ENCODE measurements around the gene NYNRIN. TPM values are rescaled to one million over a fixed set of nuclear protein-coding genes. Genes with fewer than 3 reads are reported as not detected.

The NYNRIN gene
- total RNA-seq, 2 donors from 2014 or later = 13.0 to 26.7 TPM

GRCh38 chr14:24403294-24403998 lies 4.6 kb downstream of the NYNRIN start:
- peaks cover 8% of the 10 kb centered on the region for H3K4me1 ChIP-seq
- TF ChIP-seq CTCF (IDR thresholded peaks at IDR 0.05) = no peak
- intact Hi-C loops (cut with DNase I) = no loop called here
- H3K4me3 ChIP-seq = no peak overlapping the region
- DNase-seq = no peak
- no peaks in the 10 kb centered on the region for H3K9me3 ChIP-seq
- no peaks in the 10 kb centered on the region for H3K27me3 ChIP-seq
- no peaks in the 10 kb centered on the region for H3K36me3 ChIP-seq
- no peak overlapping the region for H3K27ac ChIP-seq
- no peak overlapping the region for H3K9ac ChIP-seq (ENCODE audit: low read depth in 2 of 2, low read length in 2 of 2)

GRCh38 chr14:24404814-24405213 lies 6.0 kb downstream of the NYNRIN start:
- no peaks in the 10 kb centered on the region for H3K9me3 ChIP-seq
- no peak overlapping the region for H3K4me3 ChIP-seq
- intact Hi-C loops (cut with DNase I) = no loop called here
- no peak overlapping the region for H3K27ac ChIP-seq
- no peak for TF ChIP-seq CTCF (IDR thresholded peaks at IDR 0.05)
- H3K36me3 ChIP-seq = no peaks in the 10 kb centered on the region
- no peak overlapping the region for H3K9ac ChIP-seq (ENCODE audit: low read depth in 2 of 2, low read length in 2 of 2)
- DNase-seq = no peak
- H3K4me1 ChIP-seq = peaks cover 7% of the 10 kb centered on the region
- H3K27me3 ChIP-seq = no peaks in the 10 kb centered on the region

GRCh38 chr14:24406416-24406815 lies 7.6 kb downstream of the NYNRIN start:
- no peak for TF ChIP-seq CTCF (IDR thresholded peaks at IDR 0.05)
- no peak overlapping the region for H3K27ac ChIP-seq
- H3K9me3 ChIP-seq = no peaks in the 10 kb centered on the region
- no peaks in the 10 kb centered on the region for H3K4me1 ChIP-seq
- no peaks in the 10 kb centered on the region for H3K36me3 ChIP-seq
- no peaks in the 10 kb centered on the region for H3K27me3 ChIP-seq
- intact Hi-C loops (cut with DNase I) = no loop called here
- no peak for DNase-seq
- no peak overlapping the region for H3K4me3 ChIP-seq
- no peak overlapping the region for H3K9ac ChIP-seq (ENCODE audit: low read depth in 2 of 2, low read length in 2 of 2)

GRCh38 chr14:24407608-24408325 lies 9.0 kb downstream of the NYNRIN start:
- H3K9ac ChIP-seq (ENCODE audit: low read depth in 2 of 2, low read length in 2 of 2) = no peak overlapping the region
- intact Hi-C loops (cut with DNase I) = no loop called here
- no peaks in the 10 kb centered on the region for H3K9me3 ChIP-seq
- no peak for DNase-seq
- H3K27me3 ChIP-seq = no peaks in the 10 kb centered on the region
- H3K4me3 ChIP-seq = no peak overlapping the region
- no peaks in the 10 kb centered on the region for H3K36me3 ChIP-seq
- H3K4me1 ChIP-seq = no peaks in the 10 kb centered on the region
- TF ChIP-seq CTCF (IDR thresholded peaks at IDR 0.05) = no peak
- no peak overlapping the region for H3K27ac ChIP-seq

- no peaks in the 10 kb centered on the region for H3K36me3 ChIP-seq
- H3K27ac ChIP-seq = no peak overlapping the region
- intact Hi-C loops (cut with DNase I) = no loop called here
- no peaks in the 10 kb centered on the region for H3K27me3 ChIP-seq
- no peak for TF ChIP-seq CTCF (IDR thresholded peaks at IDR 0.05)
- no peaks in the 10 kb centered on the region for H3K9me3 ChIP-seq
- H3K4me3 ChIP-seq = no peak overlapping the region
- H3K9ac ChIP-seq (ENCODE audit: low read depth in 2 of 2, low read length in 2 of 2) = no peak overlapping the region
- H3K4me1 ChIP-seq = no peaks in the 10 kb centered on the region
- DNase-seq = no peak
Measured at GRCh38 chr14:24408764-24409163, 10.0 kb downstream of the NYNRIN start.
